HEK293 (cell line): ENCODE measurements around the gene FOXF1.

Experiments
- GLIS2 ChIP-seq: fragments of 450-650 bp; formaldehyde crosslinking; IDR thresholded peaks from 2 replicates; pipeline ENCODE4 v1.5.1; 2016; ENCODE audit warnings: missing biosample characterization, missing genetic modification characterization
- SP2 ChIP-seq: fragments of 450-650 bp; formaldehyde crosslinking; IDR thresholded peaks from 2 replicates; pipeline ENCODE4 v1.5.1; 2016; ENCODE audit warnings: missing biosample characterization, missing genetic modification characterization
- ZNF112 ChIP-seq: fragments of 450-650 bp; formaldehyde crosslinking; IDR thresholded peaks from 2 replicates; pipeline ENCODE4 v1.5.0; 2017; ENCODE audit warnings: missing biosample characterization, missing genetic modification characterization
- ZNF302 ChIP-seq: fragments of 450-650 bp; formaldehyde crosslinking; IDR thresholded peaks from 2 replicates; pipeline ENCODE4 v1.5.1; 2016; ENCODE audit warnings: missing biosample characterization, missing genetic modification characterization, low read depth
- ZNF324 ChIP-seq: fragments of 450-650 bp; formaldehyde crosslinking; IDR thresholded peaks from 2 replicates; pipeline ENCODE4 v1.5.1; 2016; ENCODE audit warnings: missing biosample characterization, missing genetic modification characterization
- ZNF350 ChIP-seq: fragments of 450-650 bp; formaldehyde crosslinking; IDR thresholded peaks from 2 replicates; pipeline ENCODE4 v1.5.0; 2017; ENCODE audit warnings: missing biosample characterization, mild to moderate bottlenecking, missing genetic modification characterization
- ZNF433 ChIP-seq: fragments of 450-650 bp; formaldehyde crosslinking; IDR thresholded peaks from 2 replicates; pipeline ENCODE4 v1.5.1; 2016; ENCODE audit warnings: missing biosample characterization, missing genetic modification characterization, low read depth
- ZNF747 ChIP-seq: fragments of 450-650 bp; formaldehyde crosslinking; IDR thresholded peaks from 2 replicates; pipeline ENCODE4 v1.5.1; 2016; ENCODE audit warnings: missing biosample characterization, missing genetic modification characterization
- TF ChIP-seq, protein P1 (sequence below): sonication (generic); formaldehyde crosslinking; IDR thresholded peaks from 2 replicates; pipeline ENCODE4 v1.8.1; 2022; ENCODE audit warnings: mild to moderate bottlenecking, moderate library complexity, missing genetic modification reagents
- TF ChIP-seq, protein P2 (sequence below): fragments of 450-650 bp; formaldehyde crosslinking; IDR thresholded peaks from 2 replicates; pipeline ENCODE4 v1.5.1; 2016; ENCODE audit warnings: missing biosample characterization, missing genetic modification characterization
- TF ChIP-seq, protein P3 (sequence below): fragments of 450-650 bp; formaldehyde crosslinking; IDR thresholded peaks from 2 replicates; pipeline ENCODE4 v1.5.1; 2016; ENCODE audit warnings: missing biosample characterization, missing genetic modification characterization
- TF ChIP-seq, protein P4 (sequence below): fragments of 450-650 bp; formaldehyde crosslinking; IDR thresholded peaks from 2 replicates; pipeline ENCODE4 v1.5.1; 2017; ENCODE audit warnings: missing biosample characterization, missing genetic modification characterization
- TF ChIP-seq, protein P5 (sequence below): fragments of 450-650 bp; formaldehyde crosslinking; conservative IDR thresholded peaks from 2 replicates; pipeline ENCODE4 v1.5.1; 2016; ENCODE audit warnings: low read depth, missing biosample characterization, missing genetic modification characterization

DNA sequence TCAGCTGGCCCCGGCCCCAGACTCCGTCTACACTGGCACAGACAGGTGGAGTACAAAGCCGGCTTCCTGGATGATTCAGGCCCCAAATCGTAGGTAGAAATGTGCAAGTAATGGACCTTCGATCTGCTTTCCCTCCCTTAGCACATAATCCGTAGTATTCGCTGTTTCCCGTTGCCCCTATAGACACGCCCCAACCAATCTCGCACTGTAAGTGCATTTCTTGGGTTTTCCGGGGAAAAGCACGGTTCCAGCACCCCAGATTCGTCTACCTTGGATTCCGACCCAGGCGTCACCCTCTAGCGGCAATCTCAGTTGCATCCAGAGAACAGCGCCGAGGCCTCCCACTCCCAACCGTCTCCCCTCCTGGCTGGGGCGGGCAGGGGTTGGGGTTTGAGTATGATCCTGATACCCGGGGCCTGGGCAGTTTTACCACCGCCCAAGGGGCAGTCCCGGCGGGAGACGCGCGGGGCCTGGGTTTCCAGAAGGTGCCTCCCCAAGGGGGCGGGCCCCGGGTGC, 12.1 kb upstream of the FOXF1 start:
- TF ChIP-seq ZNF433 (tag by site-specific recombination), result no peak
- TF ChIP-seq, protein P1, sequence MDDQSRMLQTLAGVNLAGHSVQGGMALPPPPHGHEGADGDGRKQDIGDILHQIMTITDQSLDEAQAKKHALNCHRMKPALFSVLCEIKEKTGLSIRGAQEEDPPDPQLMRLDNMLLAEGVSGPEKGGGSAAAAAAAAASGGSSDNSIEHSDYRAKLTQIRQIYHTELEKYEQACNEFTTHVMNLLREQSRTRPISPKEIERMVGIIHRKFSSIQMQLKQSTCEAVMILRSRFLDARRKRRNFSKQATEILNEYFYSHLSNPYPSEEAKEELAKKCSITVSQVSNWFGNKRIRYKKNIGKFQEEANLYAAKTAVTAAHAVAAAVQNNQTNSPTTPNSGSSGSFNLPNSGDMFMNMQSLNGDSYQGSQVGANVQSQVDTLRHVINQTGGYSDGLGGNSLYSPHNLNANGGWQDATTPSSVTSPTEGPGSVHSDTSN (CRISPR knock-in tag), result no peak
- TF ChIP-seq, protein P2, sequence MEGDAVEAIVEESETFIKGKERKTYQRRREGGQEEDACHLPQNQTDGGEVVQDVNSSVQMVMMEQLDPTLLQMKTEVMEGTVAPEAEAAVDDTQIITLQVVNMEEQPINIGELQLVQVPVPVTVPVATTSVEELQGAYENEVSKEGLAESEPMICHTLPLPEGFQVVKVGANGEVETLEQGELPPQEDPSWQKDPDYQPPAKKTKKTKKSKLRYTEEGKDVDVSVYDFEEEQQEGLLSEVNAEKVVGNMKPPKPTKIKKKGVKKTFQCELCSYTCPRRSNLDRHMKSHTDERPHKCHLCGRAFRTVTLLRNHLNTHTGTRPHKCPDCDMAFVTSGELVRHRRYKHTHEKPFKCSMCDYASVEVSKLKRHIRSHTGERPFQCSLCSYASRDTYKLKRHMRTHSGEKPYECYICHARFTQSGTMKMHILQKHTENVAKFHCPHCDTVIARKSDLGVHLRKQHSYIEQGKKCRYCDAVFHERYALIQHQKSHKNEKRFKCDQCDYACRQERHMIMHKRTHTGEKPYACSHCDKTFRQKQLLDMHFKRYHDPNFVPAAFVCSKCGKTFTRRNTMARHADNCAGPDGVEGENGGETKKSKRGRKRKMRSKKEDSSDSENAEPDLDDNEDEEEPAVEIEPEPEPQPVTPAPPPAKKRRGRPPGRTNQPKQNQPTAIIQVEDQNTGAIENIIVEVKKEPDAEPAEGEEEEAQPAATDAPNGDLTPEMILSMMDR (tag by site-specific recombination), result no peak
- TF ChIP-seq ZNF747, result no peak
- TF ChIP-seq ZNF350, result no peak
- TF ChIP-seq, protein P3, sequence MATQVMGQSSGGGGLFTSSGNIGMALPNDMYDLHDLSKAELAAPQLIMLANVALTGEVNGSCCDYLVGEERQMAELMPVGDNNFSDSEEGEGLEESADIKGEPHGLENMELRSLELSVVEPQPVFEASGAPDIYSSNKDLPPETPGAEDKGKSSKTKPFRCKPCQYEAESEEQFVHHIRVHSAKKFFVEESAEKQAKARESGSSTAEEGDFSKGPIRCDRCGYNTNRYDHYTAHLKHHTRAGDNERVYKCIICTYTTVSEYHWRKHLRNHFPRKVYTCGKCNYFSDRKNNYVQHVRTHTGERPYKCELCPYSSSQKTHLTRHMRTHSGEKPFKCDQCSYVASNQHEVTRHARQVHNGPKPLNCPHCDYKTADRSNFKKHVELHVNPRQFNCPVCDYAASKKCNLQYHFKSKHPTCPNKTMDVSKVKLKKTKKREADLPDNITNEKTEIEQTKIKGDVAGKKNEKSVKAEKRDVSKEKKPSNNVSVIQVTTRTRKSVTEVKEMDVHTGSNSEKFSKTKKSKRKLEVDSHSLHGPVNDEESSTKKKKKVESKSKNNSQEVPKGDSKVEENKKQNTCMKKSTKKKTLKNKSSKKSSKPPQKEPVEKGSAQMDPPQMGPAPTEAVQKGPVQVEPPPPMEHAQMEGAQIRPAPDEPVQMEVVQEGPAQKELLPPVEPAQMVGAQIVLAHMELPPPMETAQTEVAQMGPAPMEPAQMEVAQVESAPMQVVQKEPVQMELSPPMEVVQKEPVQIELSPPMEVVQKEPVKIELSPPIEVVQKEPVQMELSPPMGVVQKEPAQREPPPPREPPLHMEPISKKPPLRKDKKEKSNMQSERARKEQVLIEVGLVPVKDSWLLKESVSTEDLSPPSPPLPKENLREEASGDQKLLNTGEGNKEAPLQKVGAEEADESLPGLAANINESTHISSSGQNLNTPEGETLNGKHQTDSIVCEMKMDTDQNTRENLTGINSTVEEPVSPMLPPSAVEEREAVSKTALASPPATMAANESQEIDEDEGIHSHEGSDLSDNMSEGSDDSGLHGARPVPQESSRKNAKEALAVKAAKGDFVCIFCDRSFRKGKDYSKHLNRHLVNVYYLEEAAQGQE, result no peak
- TF ChIP-seq, protein P4, sequence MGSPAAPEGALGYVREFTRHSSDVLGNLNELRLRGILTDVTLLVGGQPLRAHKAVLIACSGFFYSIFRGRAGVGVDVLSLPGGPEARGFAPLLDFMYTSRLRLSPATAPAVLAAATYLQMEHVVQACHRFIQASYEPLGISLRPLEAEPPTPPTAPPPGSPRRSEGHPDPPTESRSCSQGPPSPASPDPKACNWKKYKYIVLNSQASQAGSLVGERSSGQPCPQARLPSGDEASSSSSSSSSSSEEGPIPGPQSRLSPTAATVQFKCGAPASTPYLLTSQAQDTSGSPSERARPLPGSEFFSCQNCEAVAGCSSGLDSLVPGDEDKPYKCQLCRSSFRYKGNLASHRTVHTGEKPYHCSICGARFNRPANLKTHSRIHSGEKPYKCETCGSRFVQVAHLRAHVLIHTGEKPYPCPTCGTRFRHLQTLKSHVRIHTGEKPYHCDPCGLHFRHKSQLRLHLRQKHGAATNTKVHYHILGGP, result no peak
- TF ChIP-seq ZNF302 (tag by site-specific recombination), result no peak
- no peak for TF ChIP-seq ZNF324
- TF ChIP-seq, protein P5, sequence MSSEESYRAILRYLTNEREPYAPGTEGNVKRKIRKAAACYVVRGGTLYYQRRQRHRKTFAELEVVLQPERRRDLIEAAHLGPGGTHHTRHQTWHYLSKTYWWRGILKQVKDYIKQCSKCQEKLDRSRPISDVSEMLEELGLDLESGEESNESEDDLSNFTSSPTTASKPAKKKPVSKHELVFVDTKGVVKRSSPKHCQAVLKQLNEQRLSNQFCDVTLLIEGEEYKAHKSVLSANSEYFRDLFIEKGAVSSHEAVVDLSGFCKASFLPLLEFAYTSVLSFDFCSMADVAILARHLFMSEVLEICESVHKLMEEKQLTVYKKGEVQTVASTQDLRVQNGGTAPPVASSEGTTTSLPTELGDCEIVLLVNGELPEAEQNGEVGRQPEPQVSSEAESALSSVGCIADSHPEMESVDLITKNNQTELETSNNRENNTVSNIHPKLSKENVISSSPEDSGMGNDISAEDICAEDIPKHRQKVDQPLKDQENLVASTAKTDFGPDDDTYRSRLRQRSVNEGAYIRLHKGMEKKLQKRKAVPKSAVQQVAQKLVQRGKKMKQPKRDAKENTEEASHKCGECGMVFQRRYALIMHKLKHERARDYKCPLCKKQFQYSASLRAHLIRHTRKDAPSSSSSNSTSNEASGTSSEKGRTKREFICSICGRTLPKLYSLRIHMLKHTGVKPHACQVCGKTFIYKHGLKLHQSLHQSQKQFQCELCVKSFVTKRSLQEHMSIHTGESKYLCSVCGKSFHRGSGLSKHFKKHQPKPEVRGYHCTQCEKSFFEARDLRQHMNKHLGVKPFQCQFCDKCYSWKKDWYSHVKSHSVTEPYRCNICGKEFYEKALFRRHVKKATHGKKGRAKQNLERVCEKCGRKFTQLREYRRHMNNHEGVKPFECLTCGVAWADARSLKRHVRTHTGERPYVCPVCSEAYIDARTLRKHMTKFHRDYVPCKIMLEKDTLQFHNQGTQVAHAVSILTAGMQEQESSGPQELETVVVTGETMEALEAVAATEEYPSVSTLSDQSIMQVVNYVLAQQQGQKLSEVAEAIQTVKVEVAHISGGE (tag by site-specific recombination), result no peak
- TF ChIP-seq GLIS2, result no peak
- no peak for TF ChIP-seq SP2
- no peak for TF ChIP-seq ZNF112 (tag by site-specific recombination)
